GM12864 (cell line): ENCODE data around the gene JAGN1.
"Not testable (repeated sequence)": the region's sequence is repeated elsewhere in the genome, so short reads cannot be mapped to it uniquely, and the experiment has no call there.

Experiments
- DNase-seq: peaks from one replicate; pipeline ENCODE4 v3.0.0-alpha.2; 2011; ENCODE audit warnings: low read depth
- H3K4me3 ChIP-seq: 2 replicates; pipeline ENCODE4 v1.5.1; 2011; ENCODE audit warnings: mild to moderate bottlenecking, low read depth, low read length, control low read depth
- CTCF ChIP-seq: IDR thresholded peaks from 2 replicates; pipeline ENCODE4 v1.5.1; 2011; ENCODE audit warnings: low read depth, mild to moderate bottlenecking, moderate library complexity, low read length, control low read depth, inconsistent platforms; ENCODE audit errors: missing control alignments

Gene JAGN1

GRCh38 chr3:9884555-9885165 lies 5.8 kb upstream of the JAGN1 start:
- DNase-seq, result no peak
- H3K4me3 ChIP-seq, result no peak overlapping the region
- TF ChIP-seq CTCF, result no peak

- TF ChIP-seq CTCF, result no peak
- no peak for DNase-seq
- no peak overlapping the region for H3K4me3 ChIP-seq
These were observed 4.1 kb upstream of the JAGN1 start for GRCh38 chr3:9886328-9886727.

GRCh38 chr3:9887480-9887879 lies 2.9 kb upstream of the JAGN1 start:
- no peak overlapping the region for H3K4me3 ChIP-seq
- no peak for DNase-seq
- no peak for TF ChIP-seq CTCF

- H3K4me3 ChIP-seq, result no peak overlapping the region
- no peak for DNase-seq
- TF ChIP-seq CTCF, result no peak
These were observed 1.9 kb upstream of the JAGN1 start for GRCh38 chr3:9888540-9888939.

GRCh38 chr3:9889405-9889804 lies 1.0 kb upstream of the JAGN1 start:
- no peak overlapping the region for H3K4me3 ChIP-seq
- TF ChIP-seq CTCF, result no peak

GRCh38 chr3:9891072-9891622 lies 737 bp downstream of the JAGN1 start:
- no peak for DNase-seq
- peak overlapping the region; percentile 100 for H3K4me3 ChIP-seq
- TF ChIP-seq CTCF, result no peak

More at GRCh38 chr3:9889405-9889804, 1.0 kb upstream of the JAGN1 start:
- no peak for DNase-seq

- H3K4me3 ChIP-seq, result no peak overlapping the region
- no peak for TF ChIP-seq CTCF
- DNase-seq, result no peak
These were observed 3.3 kb downstream of the JAGN1 start for GRCh38 chr3:9893739-9894138.

GRCh38 chr3:9895715-9896114 lies 5.3 kb downstream of the JAGN1 start:
- DNase-seq, result not testable (repeated sequence)

GRCh38 chr3:9896755-9897407 lies 6.5 kb downstream of the JAGN1 start:
- H3K4me3 ChIP-seq, DNase-seq: not testable (repeated sequence)

More at GRCh38 chr3:9895715-9896114, 5.3 kb downstream of the JAGN1 start:
- not testable (repeated sequence) for H3K4me3 ChIP-seq
